ENCODE measurements around the gene KAZN. TPM values are rescaled to one million over a fixed set of nuclear protein-coding genes. Genes with fewer than 3 reads are reported as not detected.

KAZN gene
- total and polyA plus RNA-seq, 9 donors, result 5.1 to 17.4 (median 14.3) TPM

DNA sequence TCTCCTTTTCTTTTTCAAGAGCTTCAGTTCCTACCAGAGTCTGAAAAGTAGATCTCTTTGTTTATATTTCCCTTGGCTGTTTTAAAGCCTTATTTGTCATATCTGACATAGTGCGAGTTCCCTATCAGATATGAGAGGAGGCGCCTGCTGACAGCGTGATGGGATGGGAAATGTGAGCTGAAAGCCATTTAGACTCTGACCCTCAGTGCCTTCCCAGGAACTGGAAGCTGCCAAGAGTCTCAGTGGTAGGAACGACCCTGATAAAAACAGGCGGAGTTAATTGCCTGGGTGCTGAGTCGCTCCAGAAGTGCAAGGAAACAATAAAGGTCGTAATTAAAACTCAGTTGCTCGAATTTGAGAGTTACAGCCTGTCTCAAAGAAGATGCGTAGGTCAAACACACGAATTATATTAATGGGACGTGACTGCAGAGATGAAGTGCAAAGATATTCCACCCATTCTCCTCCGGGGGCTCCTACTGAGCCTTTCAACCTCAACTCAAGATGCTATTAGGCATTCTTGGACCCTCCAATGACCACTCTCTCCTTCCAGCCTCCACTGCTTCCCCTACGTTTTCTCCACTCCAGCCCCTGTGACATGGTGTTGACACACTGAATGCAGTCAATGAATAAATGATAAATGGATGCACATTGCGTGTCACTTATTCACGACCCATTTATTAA is 84.6 kb downstream of the KAZN start:
- H3K27me3 ChIP-seq (ENCODE audit: control insufficient read depth, insufficient read depth, low read length), result no peaks in the 10 kb centered on the region
- H3K9me3 ChIP-seq (replicated peaks; ENCODE audit: control insufficient read depth, low read depth, low read length), result peaks cover 7% of the 10 kb centered on the region
- no peaks in the 10 kb centered on the region for H3K36me3 ChIP-seq (ENCODE audit: control insufficient read depth, insufficient read depth, low read length)
- DNase-seq, result no peak
- H3K4me1 ChIP-seq (ENCODE audit: control insufficient read depth, insufficient read depth, low read length), result no peaks in the 10 kb centered on the region
- no peak overlapping the region for H3K4me3 ChIP-seq (ENCODE audit: low read length)
- 26% methylated on average over 9 of the region's 15 CpGs for WGBS (ENCODE audit: insufficient coverage)
- no peak overlapping the region for H3K27ac ChIP-seq (ENCODE audit: low read length)

DNA sequence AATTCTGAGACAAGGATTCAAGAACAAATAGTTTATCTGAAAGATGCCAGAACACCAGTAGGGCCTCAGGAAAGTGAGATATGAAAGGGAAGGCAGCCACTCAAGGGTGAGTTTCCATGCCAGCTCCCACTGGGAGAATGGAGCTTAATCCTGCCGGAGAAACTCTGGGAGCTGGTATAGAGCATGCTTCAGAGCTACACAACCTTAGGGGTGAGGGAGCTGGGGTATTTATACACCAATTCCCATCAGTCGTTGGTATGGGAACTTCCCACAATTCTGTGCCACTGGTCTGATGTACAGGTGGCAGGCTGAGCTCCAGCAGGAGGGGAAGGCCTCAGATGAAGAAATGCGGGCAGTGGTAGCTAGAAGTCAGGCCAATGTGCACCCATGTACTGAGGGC is 86.6 kb downstream of the KAZN start:
- Histone ChIP-seq H3K4me1 (ENCODE audit: control insufficient read depth, insufficient read depth, low read length) (no peaks in the 10 kb centered on the region), H3K27ac (ENCODE audit: low read length) (no peak overlapping the region), H3K27me3 (ENCODE audit: control insufficient read depth, insufficient read depth, low read length) (no peaks in the 10 kb centered on the region), H3K9me3 (replicated peaks; ENCODE audit: control insufficient read depth, low read depth, low read length) (peaks cover 7% of the 10 kb centered on the region), H3K4me3 (ENCODE audit: low read length) (no peak overlapping the region), H3K36me3 (ENCODE audit: control insufficient read depth, insufficient read depth, low read length) (no peaks in the 10 kb centered on the region)
- DNase-seq, result no peak
- 100% methylated on average over 1 of the region's 3 CpGs for WGBS (ENCODE audit: insufficient coverage)

DNA sequence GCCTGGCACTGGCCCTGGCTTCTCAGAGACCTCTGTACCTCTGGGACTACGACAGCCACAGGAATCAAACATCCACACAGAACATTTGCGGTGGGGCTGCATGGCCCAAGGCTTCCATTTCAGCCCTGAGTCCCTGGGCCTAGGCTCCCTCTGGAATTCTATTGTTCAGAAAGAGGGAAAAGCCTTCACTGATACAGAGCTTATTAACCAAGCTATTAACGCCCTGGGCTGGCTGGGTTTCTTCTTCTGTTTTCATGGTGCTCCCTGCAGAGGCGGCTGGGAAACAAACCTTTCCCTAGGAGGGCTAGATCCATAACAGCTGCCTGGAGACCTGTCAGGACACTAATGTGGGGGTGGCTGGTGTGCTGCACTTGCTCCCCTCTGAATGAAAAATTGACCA is 88.2 kb downstream of the KAZN start:
- Histone ChIP-seq H3K36me3 (ENCODE audit: control insufficient read depth, insufficient read depth, low read length) (no peaks in the 10 kb centered on the region), H3K9me3 (replicated peaks; ENCODE audit: control insufficient read depth, low read depth, low read length) (peaks cover 7% of the 10 kb centered on the region), H3K4me3 (ENCODE audit: low read length) (no peak overlapping the region), H3K27ac (ENCODE audit: low read length) (no peak overlapping the region), H3K4me1 (ENCODE audit: control insufficient read depth, insufficient read depth, low read length) (no peaks in the 10 kb centered on the region), H3K27me3 (ENCODE audit: control insufficient read depth, insufficient read depth, low read length) (no peaks in the 10 kb centered on the region)
- no peak for DNase-seq
- WGBS (ENCODE audit: insufficient coverage), result no CpG with 5 or more reads among the region's 4 CpGs

DNA sequence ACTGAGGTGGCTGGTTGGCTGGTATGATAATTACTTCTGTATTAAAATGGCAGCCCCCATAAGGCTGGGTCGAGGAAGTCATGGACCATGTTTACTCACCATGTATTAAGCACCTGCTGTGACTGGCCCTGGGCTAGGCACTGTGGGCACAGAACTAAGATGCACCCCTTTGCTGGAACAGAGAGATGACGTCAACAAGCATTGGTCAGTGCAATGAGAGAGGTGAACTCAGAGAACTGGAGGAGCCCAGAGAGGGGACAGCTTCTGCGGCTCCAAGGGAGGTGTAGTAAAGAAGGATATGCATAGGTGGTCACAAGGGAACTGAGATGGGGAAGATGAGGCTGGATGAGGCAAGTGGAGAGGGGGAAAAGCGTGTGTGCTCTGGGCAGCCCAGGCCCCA is 88.7 kb downstream of the KAZN start:
- no peak for DNase-seq
- WGBS (ENCODE audit: insufficient coverage), result 94% methylated on average over 3 of the region's 4 CpGs
- Histone ChIP-seq H3K27me3 (ENCODE audit: control insufficient read depth, insufficient read depth, low read length) (no peaks in the 10 kb centered on the region), H3K27ac (ENCODE audit: low read length) (no peak overlapping the region), H3K4me3 (ENCODE audit: low read length) (no peak overlapping the region), H3K9me3 (replicated peaks; ENCODE audit: control insufficient read depth, low read depth, low read length) (peaks cover 7% of the 10 kb centered on the region), H3K36me3 (ENCODE audit: control insufficient read depth, insufficient read depth, low read length) (no peaks in the 10 kb centered on the region), H3K4me1 (ENCODE audit: control insufficient read depth, insufficient read depth, low read length) (no peaks in the 10 kb centered on the region)

DNA sequence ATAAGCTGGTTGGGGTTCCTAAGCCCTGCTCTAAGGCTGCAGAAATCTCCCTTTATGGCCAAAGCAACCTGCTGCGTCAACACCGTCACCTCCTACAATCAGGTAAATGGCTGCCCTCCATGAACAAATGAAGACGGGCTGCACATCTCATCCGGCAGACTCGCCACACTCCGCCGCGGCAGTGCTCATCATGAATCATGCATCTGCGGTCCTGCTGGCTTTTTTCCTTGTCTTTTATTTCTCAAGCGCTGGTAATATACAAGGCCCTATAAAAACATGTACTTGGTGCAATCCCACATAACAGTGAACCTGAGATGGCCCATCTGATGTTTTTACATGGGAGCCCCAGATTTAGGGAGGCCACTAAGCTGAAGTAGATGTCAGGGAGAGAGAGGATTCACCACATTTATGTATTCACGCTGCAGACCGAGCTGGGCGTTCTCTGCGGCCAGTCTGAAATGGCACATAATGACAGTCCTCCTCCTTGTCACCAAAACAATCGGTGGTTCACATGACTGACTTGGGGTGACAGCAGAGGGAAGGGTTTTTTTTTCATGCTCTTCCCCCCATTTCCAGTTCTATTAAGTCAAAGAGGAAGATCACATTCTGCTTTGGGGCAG is 91.6 kb downstream of the KAZN start:
- Histone ChIP-seq H3K9me3 (replicated peaks; ENCODE audit: control insufficient read depth, low read depth, low read length) (no peaks in the 10 kb centered on the region), H3K4me3 (ENCODE audit: low read length) (no peak overlapping the region), H3K27ac (ENCODE audit: low read length) (no peak overlapping the region), H3K27me3 (ENCODE audit: control insufficient read depth, insufficient read depth, low read length) (peaks cover 5% of the 10 kb centered on the region), H3K36me3 (ENCODE audit: control insufficient read depth, insufficient read depth, low read length) (no peaks in the 10 kb centered on the region), H3K4me1 (ENCODE audit: control insufficient read depth, insufficient read depth, low read length) (no peaks in the 10 kb centered on the region)
- no peak for DNase-seq
- WGBS (ENCODE audit: insufficient coverage), result 87% methylated on average over 10 of the region's 15 CpGs

DNA sequence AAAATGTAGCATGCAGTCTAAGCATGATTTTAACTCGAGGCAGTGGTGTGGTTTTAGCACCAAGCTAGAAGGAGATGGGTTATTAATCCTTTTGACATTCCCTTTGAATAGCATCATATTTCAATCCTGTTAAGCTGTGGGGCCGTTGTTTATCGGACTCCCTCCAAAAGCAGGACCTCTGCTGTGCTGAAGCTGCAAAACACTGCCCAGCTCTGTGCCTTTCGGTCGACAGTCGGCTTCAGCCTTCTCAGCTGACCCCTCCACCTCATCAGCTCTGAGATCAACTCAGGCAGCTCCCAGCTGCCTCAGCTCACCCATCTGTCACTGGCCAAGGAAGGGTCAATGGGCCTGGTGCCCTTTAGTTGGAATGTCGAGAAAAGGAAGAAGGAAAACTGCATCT is 95.5 kb downstream of the KAZN start:
- Histone ChIP-seq H3K9me3 (replicated peaks; ENCODE audit: control insufficient read depth, low read depth, low read length) (no peaks in the 10 kb centered on the region), H3K4me3 (ENCODE audit: low read length) (no peak overlapping the region), H3K4me1 (ENCODE audit: control insufficient read depth, insufficient read depth, low read length) (no peaks in the 10 kb centered on the region), H3K27me3 (ENCODE audit: control insufficient read depth, insufficient read depth, low read length) (peaks cover 14% of the 10 kb centered on the region), H3K36me3 (ENCODE audit: control insufficient read depth, insufficient read depth, low read length) (no peaks in the 10 kb centered on the region), H3K27ac (ENCODE audit: low read length) (no peak overlapping the region)
- no peak for DNase-seq
- no CpG with 5 or more reads among the region's 7 CpGs for WGBS (ENCODE audit: insufficient coverage)

DNA sequence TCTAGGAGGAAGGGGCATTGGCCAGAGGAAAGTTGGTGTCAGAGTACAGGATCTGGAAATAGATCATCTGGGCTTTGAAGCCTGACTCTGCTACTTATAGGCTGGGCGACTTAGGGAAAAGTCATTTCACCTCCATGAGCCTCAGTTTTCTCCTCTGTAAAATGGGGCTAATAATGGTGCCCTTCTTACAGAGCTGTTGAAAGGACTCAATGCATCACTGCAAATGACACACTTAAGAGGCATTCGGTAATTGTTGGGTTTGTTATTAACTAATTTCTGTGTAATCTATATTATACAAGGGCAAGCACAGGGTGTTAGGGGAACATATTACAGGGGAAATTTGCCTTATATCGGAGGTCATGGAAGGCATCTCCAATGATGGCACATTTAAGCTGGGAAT is 96.1 kb downstream of the KAZN start:
- no peaks in the 10 kb centered on the region for H3K9me3 ChIP-seq (replicated peaks; ENCODE audit: control insufficient read depth, low read depth, low read length)
- H3K27me3 ChIP-seq (ENCODE audit: control insufficient read depth, insufficient read depth, low read length), result peaks cover 14% of the 10 kb centered on the region
- H3K27ac ChIP-seq (ENCODE audit: low read length), result no peak overlapping the region
- no peak for DNase-seq
- 82% methylated on average over 1 of the region's 3 CpGs for WGBS (ENCODE audit: insufficient coverage)
- no peaks in the 10 kb centered on the region for H3K4me1 ChIP-seq (ENCODE audit: control insufficient read depth, insufficient read depth, low read length)
- no peaks in the 10 kb centered on the region for H3K36me3 ChIP-seq (ENCODE audit: control insufficient read depth, insufficient read depth, low read length)
- no peak overlapping the region for H3K4me3 ChIP-seq (ENCODE audit: low read length)

DNA sequence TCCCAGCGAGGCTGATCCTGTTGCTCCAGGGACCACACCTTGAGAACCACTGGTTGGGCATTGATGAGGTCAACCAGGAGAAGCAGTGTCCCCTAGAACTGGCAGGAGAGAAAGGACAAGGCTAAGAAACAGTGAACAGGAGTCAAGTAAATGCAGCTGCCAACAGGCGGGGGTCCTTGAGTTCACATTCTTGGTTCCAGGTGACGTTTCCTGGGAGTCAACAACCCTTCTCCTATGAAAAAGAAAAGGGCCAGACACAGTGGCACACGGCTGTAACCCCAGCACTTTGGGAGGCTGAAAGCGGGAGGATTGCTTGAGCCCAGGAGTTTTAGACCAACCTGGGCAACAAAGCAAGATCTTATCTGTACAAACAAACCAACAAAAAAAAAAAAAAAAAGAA is 98.3 kb downstream of the KAZN start:
- no peaks in the 10 kb centered on the region for H3K9me3 ChIP-seq (replicated peaks; ENCODE audit: control insufficient read depth, low read depth, low read length)
- H3K27me3 ChIP-seq (ENCODE audit: control insufficient read depth, insufficient read depth, low read length), result peaks cover 14% of the 10 kb centered on the region
- WGBS (ENCODE audit: insufficient coverage), result 86% methylated on average over 3 of the region's 5 CpGs
- DNase-seq, result no peak
- H3K36me3 ChIP-seq (ENCODE audit: control insufficient read depth, insufficient read depth, low read length), result no peaks in the 10 kb centered on the region
- H3K4me1 ChIP-seq (ENCODE audit: control insufficient read depth, insufficient read depth, low read length), result peaks cover 7% of the 10 kb centered on the region
- H3K27ac ChIP-seq (ENCODE audit: low read length), result no peak overlapping the region
- H3K4me3 ChIP-seq (ENCODE audit: low read length), result no peak overlapping the region

DNA sequence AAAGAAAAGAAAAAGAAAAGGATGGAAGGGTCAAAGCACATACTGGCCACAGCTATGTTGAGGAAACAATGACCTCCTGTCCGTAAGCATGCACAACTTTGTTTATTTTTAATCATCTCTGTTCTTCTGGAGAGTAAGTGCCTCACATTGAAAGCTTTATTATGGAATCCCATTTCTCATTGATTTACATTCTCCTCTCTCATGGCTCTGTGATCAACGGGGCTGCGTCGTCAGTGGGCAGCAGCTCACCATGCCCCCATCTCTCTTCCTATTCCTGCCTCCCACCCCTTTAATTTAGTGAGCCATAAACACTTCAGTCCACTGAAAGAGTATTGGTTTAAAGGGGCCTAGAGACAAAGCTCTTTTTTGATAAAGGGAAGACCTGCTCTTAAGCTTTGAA is 98.9 kb downstream of the KAZN start:
- no CpG with 5 or more reads among the region's 4 CpGs for WGBS (ENCODE audit: insufficient coverage)
- no peak for DNase-seq
- H3K36me3 ChIP-seq (ENCODE audit: control insufficient read depth, insufficient read depth, low read length), result no peaks in the 10 kb centered on the region
- H3K27me3 ChIP-seq (ENCODE audit: control insufficient read depth, insufficient read depth, low read length), result peaks cover 14% of the 10 kb centered on the region
- H3K27ac ChIP-seq (ENCODE audit: low read length), result no peak overlapping the region
- peaks cover 7% of the 10 kb centered on the region for H3K4me1 ChIP-seq (ENCODE audit: control insufficient read depth, insufficient read depth, low read length)
- no peaks in the 10 kb centered on the region for H3K9me3 ChIP-seq (replicated peaks; ENCODE audit: control insufficient read depth, low read depth, low read length)
- no peak overlapping the region for H3K4me3 ChIP-seq (ENCODE audit: low read length)

DNA sequence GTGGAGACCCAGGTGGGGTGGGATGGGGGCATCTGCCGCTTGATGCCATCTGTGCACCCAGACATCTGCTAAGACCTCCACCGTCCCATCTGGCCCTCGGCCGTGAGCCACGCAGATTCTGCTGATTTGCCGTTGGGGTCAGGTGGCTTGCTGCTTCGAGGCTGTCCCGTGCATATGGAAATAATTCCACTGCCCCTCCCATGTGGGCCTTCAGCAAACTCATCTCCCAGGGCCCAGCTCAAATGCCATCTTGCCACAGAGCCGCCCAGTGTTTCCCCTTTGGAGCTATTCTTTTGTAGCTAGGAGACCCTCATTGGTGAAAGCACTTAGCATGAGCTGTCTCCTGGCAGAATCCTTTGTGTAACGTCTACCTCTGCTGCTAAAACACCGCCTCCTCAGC is 99.8 kb downstream of the KAZN start:
- no peak for DNase-seq
- Histone ChIP-seq H3K4me1 (ENCODE audit: control insufficient read depth, insufficient read depth, low read length) (peaks cover 7% of the 10 kb centered on the region), H3K4me3 (ENCODE audit: low read length) (no peak overlapping the region), H3K9me3 (replicated peaks; ENCODE audit: control insufficient read depth, low read depth, low read length) (no peaks in the 10 kb centered on the region), H3K27me3 (ENCODE audit: control insufficient read depth, insufficient read depth, low read length) (peaks cover 12% of the 10 kb centered on the region), H3K27ac (ENCODE audit: low read length) (no peak overlapping the region), H3K36me3 (ENCODE audit: control insufficient read depth, insufficient read depth, low read length) (no peaks in the 10 kb centered on the region)
- 69% methylated on average over 9 of the region's 11 CpGs for WGBS (ENCODE audit: insufficient coverage)
